Body of pancreas (tissue), 4 donors: ENCODE data around the gene CDC45.

ENCODE experiments used
- CTCF ChIP-seq, 7 experiments: fragments of 450-650 bp in 4 of 7; fragments of 200-600 bp in 3 of 7; sonication (generic) in 3 of 7; IDR thresholded peaks; one replicate each; pipeline ENCODE4 v1.5.1; 2016 to 2019; ENCODE audit warnings: antibody characterized with exemption in 7 of 7
- POLR2A ChIP-seq, 3 donors: fragments of 450-650 bp; IDR thresholded peaks; one replicate each; pipeline ENCODE4 v1.6.1; 2016; ENCODE audit warnings: antibody characterized with exemption in 3 of 3, mild to moderate bottlenecking in 2 of 3

- no peak for TF ChIP-seq CTCF (IDR thresholded peaks at IDR 0.05)
- no peak for TF ChIP-seq POLR2A (IDR thresholded peaks at IDR 0.05)
Observed at GRCh38 chr22:19503869-19504268, 24.1 kb downstream of the CDC45 start.
